ENCODE results near the gene POP4. TPM values are rescaled to one million over a fixed set of nuclear protein-coding genes. Genes with fewer than 3 reads are reported as not detected.

The POP4 gene
- total RNA-seq, 4 donors from 2014 or later, result 35.4 to 76.8 (median 62.6) TPM

GRCh38 chr19:29598496-29598895 is 7.6 kb upstream of the POP4 start:
- Histone ChIP-seq H3K4me3 (no peak overlapping the region), H3K36me3 (no peaks in the 10 kb centered on the region), H3K9me3 (no peaks in the 10 kb centered on the region), H3K27me3 (peaks cover 35% of the 10 kb centered on the region), H3K27ac (no peak overlapping the region), H3K4me1 (no peaks in the 10 kb centered on the region)
- no peak for DNase-seq (ENCODE audit: low spot score in 2 of 2)
- WGBS, result 46% methylated on average over 3 of the region's 3 CpGs
- TF ChIP-seq EP300 (IDR thresholded peaks at IDR 0.05) (no peak), POLR2AphosphoS5 (IDR thresholded peaks at IDR 0.05) (no peak), POLR2A (IDR thresholded peaks at IDR 0.05) (no peak), CTCF (IDR thresholded peaks at IDR 0.05) (no peak)

- H3K4me1 ChIP-seq, result peaks cover 15% of the 10 kb centered on the region
- TF ChIP-seq POLR2AphosphoS5 (IDR thresholded peaks at IDR 0.05), result no peak
- no peak for TF ChIP-seq POLR2A (IDR thresholded peaks at IDR 0.05)
- no peak for TF ChIP-seq CTCF (IDR thresholded peaks at IDR 0.05)
- no peak for TF ChIP-seq EP300 (IDR thresholded peaks at IDR 0.05)
- H3K27ac ChIP-seq, result no peak overlapping the region
- H3K27me3 ChIP-seq, result peaks cover under 1% of the 10 kb centered on the region
- H3K36me3 ChIP-seq, result no peaks in the 10 kb centered on the region
- DNase-seq (ENCODE audit: low spot score in 2 of 2), result no peak
- no peak overlapping the region for H3K4me3 ChIP-seq
- 65% methylated on average over 5 of the region's 5 CpGs for WGBS
- H3K9me3 ChIP-seq, result no peaks in the 10 kb centered on the region
These were observed 2.8 kb upstream of the POP4 start for GRCh38 chr19:29603308-29603707.

- DNase-seq (ENCODE audit: low spot score in 2 of 2), result no peak
- WGBS, result 0% methylated on average over 8 of the region's 12 CpGs
- peaks cover 20% of the 10 kb centered on the region for H3K36me3 ChIP-seq
- H3K27ac ChIP-seq, result peak overlapping the region; percentile 96
- no peaks in the 10 kb centered on the region for H3K27me3 ChIP-seq
- H3K4me3 ChIP-seq, result peak overlapping the region; percentile 97
- H3K4me1 ChIP-seq, result peaks cover 15% of the 10 kb centered on the region
- no peaks in the 10 kb centered on the region for H3K9me3 ChIP-seq
- TF ChIP-seq EP300 (IDR thresholded peaks at IDR 0.05) (no peak), CTCF (IDR thresholded peaks at IDR 0.05) (no peak), POLR2AphosphoS5 (IDR thresholded peaks at IDR 0.05) (no peak), POLR2A (IDR thresholded peaks at IDR 0.05) (no peak)
These were observed 301 bp downstream of the POP4 start for GRCh38 chr19:29606420-29606747.

- no peak overlapping the region for H3K27ac ChIP-seq
- H3K36me3 ChIP-seq, result peaks cover 52% of the 10 kb centered on the region
- TF ChIP-seq EP300 (IDR thresholded peaks at IDR 0.05), result no peak
- no peak for TF ChIP-seq POLR2A (IDR thresholded peaks at IDR 0.05)
- no peak for TF ChIP-seq POLR2AphosphoS5 (IDR thresholded peaks at IDR 0.05)
- TF ChIP-seq CTCF (IDR thresholded peaks at IDR 0.05), result no peak
- H3K4me1 ChIP-seq, result peaks cover 15% of the 10 kb centered on the region
- H3K9me3 ChIP-seq, result no peaks in the 10 kb centered on the region
- H3K27me3 ChIP-seq, result no peaks in the 10 kb centered on the region
- H3K4me3 ChIP-seq, result no peak overlapping the region
- DNase-seq (ENCODE audit: low spot score in 2 of 2), result no peak
- WGBS, result 94% methylated on average over 8 of the region's 11 CpGs
These were observed 3.6 kb downstream of the POP4 start for GRCh38 chr19:29609636-29610035.

- no peak overlapping the region for H3K4me3 ChIP-seq
- 79% methylated on average over 5 of the region's 22 CpGs for whole genome bisulfite sequencing
- no peaks in the 10 kb centered on the region for H3K9me3 ChIP-seq
- H3K36me3 ChIP-seq, result peaks cover 58% of the 10 kb centered on the region
- DNase-seq (ENCODE audit: low spot score in 2 of 2), result no peak
- H3K27ac ChIP-seq, result no peak overlapping the region
- H3K27me3 ChIP-seq, result no peaks in the 10 kb centered on the region
- TF ChIP-seq POLR2AphosphoS5 (IDR thresholded peaks at IDR 0.05), result no peak
- TF ChIP-seq POLR2A (IDR thresholded peaks at IDR 0.05), result no peak
- H3K4me1 ChIP-seq, result peaks cover 13% of the 10 kb centered on the region
These were observed 4.1 kb downstream of the POP4 start for GRCh38 chr19:29610213-29610573.

GRCh38 chr19:29610574-29611271 is 4.6 kb downstream of the POP4 start:
- Histone ChIP-seq H3K9me3 (no peaks in the 10 kb centered on the region), H3K27ac (no peak overlapping the region), H3K27me3 (no peaks in the 10 kb centered on the region), H3K36me3 (peaks cover 63% of the 10 kb centered on the region), H3K4me1 (peaks cover 8% of the 10 kb centered on the region), H3K4me3 (no peak overlapping the region)
- 49% methylated on average over 12 of the region's 19 CpGs for whole genome bisulfite sequencing
- DNase-seq (ENCODE audit: low spot score in 2 of 2), result peak; percentile 85 to 90
- TF ChIP-seq CTCF (IDR thresholded peaks at IDR 0.05) (peak; percentile 70 to 85), EP300 (IDR thresholded peaks at IDR 0.05) (no peak), POLR2AphosphoS5 (IDR thresholded peaks at IDR 0.05) (no peak), POLR2A (IDR thresholded peaks at IDR 0.05) (no peak)

All from suprapubic skin (tissue), 4 donors.